ENCODE results near the gene HRH1. TPM values are rescaled to one million over a fixed set of nuclear protein-coding genes. Genes with fewer than 3 reads are reported as not detected.
A peak's percentile ranks its signal among the peaks of the same experiment; 100 is the strongest.

HRH1 gene
- polyA plus RNA-seq, 1 donor (not counting 4 experiments of a cell fraction or from before 2014, with no cell fraction given): 13.9 TPM

- Histone ChIP-seq H3K9me3 (ENCODE audit: control insufficient read depth, low read depth, low read length) (no peaks in the 10 kb centered on the region), H2AFZ (ENCODE audit: control insufficient read depth, low read length) (peak overlapping the region; percentile 69), H3K4me3 (ENCODE audit: control insufficient read depth in 2 of 3, extremely low read depth in 1 of 3, insufficient read depth in 2 of 3, low read depth in 1 of 3, low read length in 3 of 3) (peak overlapping the region; percentile 42 to 73 (median 54)), H3K4me2 (ENCODE audit: control insufficient read depth, extremely low read depth, insufficient read depth, low read depth, low read length) (peak overlapping the region; percentile 84), H3K27ac (ENCODE audit: control insufficient read depth, insufficient read depth, low read length) (peak overlapping the region; percentile 19), H3K79me2 (ENCODE audit: control insufficient read depth, insufficient read depth, low read length) (peaks cover 16% of the 10 kb centered on the region), H4K20me1 (ENCODE audit: control insufficient read depth, extremely low read depth, insufficient read depth, low read length) (no peaks in the 10 kb centered on the region), H3K36me3 (ENCODE audit: control insufficient read depth in 2 of 2, extremely low read depth in 1 of 2, insufficient read depth in 2 of 2, low read length in 2 of 2) (no peaks in the 10 kb centered on the region), H3K9me1 (ENCODE audit: control insufficient read depth, extremely low read depth, insufficient read depth, low read length) (no peaks in the 10 kb centered on the region), H3K9ac (ENCODE audit: control insufficient read depth, extremely low read depth, insufficient read depth, low read length) (peak overlapping the region; percentile 79), H3K4me1 (ENCODE audit: control insufficient read depth, extremely low read depth, insufficient read depth, low read length) (peaks cover 11% of the 10 kb centered on the region), H3K27me3 (ENCODE audit: control insufficient read depth, extremely low read depth, insufficient read depth, low read length) (no peaks in the 10 kb centered on the region)
- dilution Hi-C loops (cut with MboI; ENCODE audit: extremely low pct_ligation_motif_present, low sequenced_read_pairs): no loop called here
- no peak for DNase-seq (ENCODE audit: low read depth, low spot score)
- TF ChIP-seq EZH2 (IDR thresholded peaks at IDR 0.05; ENCODE audit: low read length) (no peak), CTCF (optimal IDR thresholded peaks at IDR 0.05 in 1 of 3, IDR thresholded peaks at IDR 0.05 in 1 of 3, conservative IDR thresholded peaks at IDR 0.05 in 1 of 3; ENCODE audit: extremely low read depth in 1 of 3, insufficient read depth in 2 of 3, low read length in 3 of 3) (peak; percentile 85 to 98 (median 89))
- peak; percentile 69 for FAIRE-seq
Observed at GRCh38 chr3:11155341-11156025, 1.2 kb downstream of the HRH1 start.

GRCh38 chr3:11156026-11156410 is 1.7 kb downstream of the HRH1 start:
- Histone ChIP-seq H3K79me2 (ENCODE audit: control insufficient read depth, insufficient read depth, low read length) (peaks cover 18% of the 10 kb centered on the region), H3K9ac (ENCODE audit: control insufficient read depth, extremely low read depth, insufficient read depth, low read length) (no peak overlapping the region), H3K9me3 (ENCODE audit: control insufficient read depth, low read depth, low read length) (no peaks in the 10 kb centered on the region), H3K9me1 (ENCODE audit: control insufficient read depth, extremely low read depth, insufficient read depth, low read length) (no peaks in the 10 kb centered on the region), H3K4me2 (ENCODE audit: control insufficient read depth, extremely low read depth, insufficient read depth, low read depth, low read length) (peak overlapping the region; percentile 84), H4K20me1 (ENCODE audit: control insufficient read depth, extremely low read depth, insufficient read depth, low read length) (no peaks in the 10 kb centered on the region), H3K27ac (ENCODE audit: control insufficient read depth, insufficient read depth, low read length) (no peak overlapping the region), H3K36me3 (ENCODE audit: control insufficient read depth in 2 of 2, extremely low read depth in 1 of 2, insufficient read depth in 2 of 2, low read length in 2 of 2) (no peaks in the 10 kb centered on the region), H3K4me3 (ENCODE audit: control insufficient read depth in 2 of 3, extremely low read depth in 1 of 3, insufficient read depth in 2 of 3, low read depth in 1 of 3, low read length in 3 of 3) (no peak overlapping the region), H3K4me1 (ENCODE audit: control insufficient read depth, extremely low read depth, insufficient read depth, low read length) (peaks cover 11% of the 10 kb centered on the region), H3K27me3 (ENCODE audit: control insufficient read depth, extremely low read depth, insufficient read depth, low read length) (no peaks in the 10 kb centered on the region), H2AFZ (ENCODE audit: control insufficient read depth, low read length) (no peak overlapping the region)
- FAIRE-seq: no peak
- TF ChIP-seq EZH2 (IDR thresholded peaks at IDR 0.05; ENCODE audit: low read length) (no peak), CTCF (optimal IDR thresholded peaks at IDR 0.05 in 1 of 3, IDR thresholded peaks at IDR 0.05 in 1 of 3, conservative IDR thresholded peaks at IDR 0.05 in 1 of 3; ENCODE audit: extremely low read depth in 1 of 3, insufficient read depth in 2 of 3, low read length in 3 of 3) (no peak)
- dilution Hi-C loops (cut with MboI; ENCODE audit: extremely low pct_ligation_motif_present, low sequenced_read_pairs): no loop called here
- DNase-seq (ENCODE audit: low read depth, low spot score): no peak

Measured in keratinocyte (primary cell).